OCI-LY7 (cell line): ENCODE data around the gene C20orf204.

Experiments
- EZH2phosphoT487 ChIP-seq: fragments of 200-600 bp; sonication (generic); IDR thresholded peaks from 2 replicates; pipeline ENCODE4 v1.6.1; 2018; ENCODE audit warnings: low read depth, borderline replicate concordance, mild to moderate bottlenecking, mixed run types, antibody characterized with exemption, low read length, moderate library complexity, mixed read lengths
- TF ChIP-seq, protein P1 (sequence below): fragments of 200-600 bp; sonication (generic); conservative IDR thresholded peaks from 2 replicates; pipeline ENCODE4 v1.5.1; 2014; ENCODE audit warnings: mild to moderate bottlenecking, antibody characterized with exemption, low read length, moderate library complexity, mixed read lengths

DNA sequence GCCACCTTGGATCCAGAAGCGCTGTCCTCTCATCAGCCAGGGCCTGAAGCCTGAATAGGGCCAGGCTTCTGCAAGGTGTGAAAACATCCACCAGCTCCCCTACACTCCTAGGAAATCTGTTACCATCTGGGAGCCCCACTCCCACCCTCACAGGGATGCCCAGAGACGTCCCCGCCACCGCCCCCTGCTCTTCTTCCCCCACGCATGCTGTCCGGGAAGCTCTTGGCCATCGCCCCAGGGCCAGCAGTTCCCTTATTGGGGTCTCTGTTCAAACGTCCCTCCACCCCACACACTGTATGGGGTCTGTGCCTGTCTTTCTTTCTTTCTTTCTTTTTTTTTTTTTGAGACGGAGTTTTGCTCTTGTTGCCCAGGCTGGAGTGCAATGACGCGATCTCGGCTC, 39.6 kb downstream of the C20orf204 start:
- TF ChIP-seq, protein P1, sequence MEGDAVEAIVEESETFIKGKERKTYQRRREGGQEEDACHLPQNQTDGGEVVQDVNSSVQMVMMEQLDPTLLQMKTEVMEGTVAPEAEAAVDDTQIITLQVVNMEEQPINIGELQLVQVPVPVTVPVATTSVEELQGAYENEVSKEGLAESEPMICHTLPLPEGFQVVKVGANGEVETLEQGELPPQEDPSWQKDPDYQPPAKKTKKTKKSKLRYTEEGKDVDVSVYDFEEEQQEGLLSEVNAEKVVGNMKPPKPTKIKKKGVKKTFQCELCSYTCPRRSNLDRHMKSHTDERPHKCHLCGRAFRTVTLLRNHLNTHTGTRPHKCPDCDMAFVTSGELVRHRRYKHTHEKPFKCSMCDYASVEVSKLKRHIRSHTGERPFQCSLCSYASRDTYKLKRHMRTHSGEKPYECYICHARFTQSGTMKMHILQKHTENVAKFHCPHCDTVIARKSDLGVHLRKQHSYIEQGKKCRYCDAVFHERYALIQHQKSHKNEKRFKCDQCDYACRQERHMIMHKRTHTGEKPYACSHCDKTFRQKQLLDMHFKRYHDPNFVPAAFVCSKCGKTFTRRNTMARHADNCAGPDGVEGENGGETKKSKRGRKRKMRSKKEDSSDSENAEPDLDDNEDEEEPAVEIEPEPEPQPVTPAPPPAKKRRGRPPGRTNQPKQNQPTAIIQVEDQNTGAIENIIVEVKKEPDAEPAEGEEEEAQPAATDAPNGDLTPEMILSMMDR: no peak
- TF ChIP-seq EZH2phosphoT487: no peak
